ENCODE data around the gene IPCEF1. TPM values are rescaled to one million over a fixed set of nuclear protein-coding genes. Genes with fewer than 3 reads are reported as not detected.

The IPCEF1 gene
- polyA plus RNA-seq, 3 donors, result 5.2 to 9.8 (median 8.9) TPM

GRCh38 chr6:154112181-154112809, 244.3 kb downstream of the IPCEF1 start:
- no peak for DNase-seq

GRCh38 chr6:154111025-154111424, 245.6 kb downstream of the IPCEF1 start:
- no peak for DNase-seq

DNA sequence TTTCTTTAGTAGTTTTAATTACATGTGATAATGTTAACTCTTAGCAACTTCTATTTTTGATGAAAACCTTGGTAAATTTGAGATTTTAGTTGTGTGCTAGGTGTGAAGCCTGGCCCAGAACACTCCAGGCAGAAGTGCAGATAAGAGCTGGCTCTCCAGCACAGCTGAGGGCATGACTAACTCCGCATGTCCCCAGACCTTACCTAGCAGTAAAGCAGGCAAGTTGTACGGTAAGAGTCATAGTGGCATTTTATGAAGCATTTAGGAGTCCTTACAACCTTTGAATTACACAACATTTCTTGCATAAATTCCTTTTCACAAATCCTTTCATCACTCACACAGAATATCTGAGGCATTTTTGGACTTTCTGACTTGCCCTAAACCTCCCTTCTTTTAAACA, 250.4 kb downstream of the IPCEF1 start:
- no peak for DNase-seq

Other genes starting within 250 kb of the IPCEF1 start
- gene CNKSR3, start 153.9 kb upstream of the IPCEF1 start, polyA plus RNA-seq (ENCODE audit: insufficient read length in 3 of 3), result 10 to 100 TPM; 51.9 to 62.0 (median 58.3) TPM

Data from renal pelvis (tissue), 4 donors.